AG04450 (cell line): Measurements from ENCODE around the gene AARS1. TPM values are rescaled to one million over a fixed set of nuclear protein-coding genes. Genes with fewer than 3 reads are reported as not detected.

ENCODE experiments used
- CTCF ChIA-PET: fragments of 300-600, 350-600 bp; formaldehyde crosslinking; extraction: SDS; loops from one replicate; lab custom pipeline; 2022; ENCODE audit warnings: antibody characterized with exemption, inconsistent platforms; lab: Charles Lee
- POLR2A ChIA-PET: fragments of 350-600 bp; formaldehyde crosslinking; extraction: SDS; loops from one replicate; lab custom pipeline; 2021; ENCODE audit warnings: antibody characterized with exemption, inconsistent platforms; lab: Yijun Ruan, JAX
- DNase-seq: peaks from one replicate; pipeline ENCODE4 v3.0.0-alpha.2; 2011; ENCODE audit warnings: low read depth, low spot score
- H3K27ac ChIP-seq: one replicate; pipeline ENCODE4 v1.5.1; 2012; ENCODE audit warnings: low read depth, low read length, control low read depth
- H3K27me3 ChIP-seq: one replicate; pipeline ENCODE4 v1.6.0; 2012; ENCODE audit warnings: low read length; ENCODE audit not compliant: control insufficient read depth, insufficient read depth
- H3K4me3 ChIP-seq: 2 replicates; pipeline ENCODE4 v1.5.1; 2011; ENCODE audit warnings: mild to moderate bottlenecking, low read depth, low read length, control low read depth
- H3K9me3 ChIP-seq: 2 replicates; pipeline ENCODE4 v1.5.1; 2012; ENCODE audit warnings: low read length; ENCODE audit not compliant: control insufficient read depth, insufficient read depth
- CTCF ChIP-seq: IDR thresholded peaks from 2 replicates; pipeline ENCODE4 v1.5.1; 2011; ENCODE audit warnings: low read depth, low read length, control low read depth, inconsistent platforms
- polyA plus RNA-seq: library from polyadenylated mRNA; depleted of rRNA; stranded (reverse); fragments of >200 nt; gene quantifications from 2 replicates; pipeline ENCODE4 v1.2.3, GENCODE V29; 2011

AARS1 gene
- polyA plus RNA-seq, 1 experiment: 221 TPM

GRCh38 chr16:70258946-70259345 lies 30.4 kb downstream of the AARS1 start:
- POLR2A ChIA-PET: no interaction called here
- no peak for TF ChIP-seq CTCF

GRCh38 chr16:70258065-70258464 lies 31.2 kb downstream of the AARS1 start:
- no peaks in the 10 kb centered on the region for H3K27me3 ChIP-seq
- no peak overlapping the region for H3K27ac ChIP-seq
- no peak for DNase-seq
- ChIA-PET POLR2A (no interaction called here), CTCF (interaction anchor here (0.8 kb wide), 1 partner anchor 27 kb away, joined by 5 read pairs; no protein-coding TSS in a partner anchor)
- no peak for TF ChIP-seq CTCF
- H3K9me3 ChIP-seq: no peaks in the 10 kb centered on the region
- no peak overlapping the region for H3K4me3 ChIP-seq

More at GRCh38 chr16:70258946-70259345, 30.4 kb downstream of the AARS1 start:
- Histone ChIP-seq H3K27me3 (no peaks in the 10 kb centered on the region), H3K9me3 (no peaks in the 10 kb centered on the region), H3K27ac (peak overlapping the region; percentile 21), H3K4me3 (no peak overlapping the region)
- no peak for DNase-seq
- CTCF ChIA-PET: interaction anchor here (0.8 kb wide), 1 partner anchor 26 kb away, joined by 5 read pairs; no protein-coding TSS in a partner anchor

GRCh38 chr16:70257391-70257790 lies 31.9 kb downstream of the AARS1 start:
- POLR2A ChIA-PET: interaction anchor here (0.6 kb wide), 1 partner anchor 39 kb away, joined by 7 read pairs; no protein-coding TSS in a partner anchor
- Histone ChIP-seq H3K27me3 (no peaks in the 10 kb centered on the region), H3K27ac (no peak overlapping the region), H3K9me3 (no peaks in the 10 kb centered on the region; the same call in 1 of the 2 replicates), H3K4me3 (no peak overlapping the region)
- no peak for DNase-seq
- CTCF ChIA-PET: no interaction called here
- TF ChIP-seq CTCF: no peak

- no peak overlapping the region for H3K4me3 ChIP-seq
- no peak overlapping the region for H3K27ac ChIP-seq
- CTCF ChIA-PET: interaction anchor here (0.7 to 5.1 kb wide), 3 partner anchors 12 to 46 kb away, joined by 4 to 46 read pairs (median 5); no protein-coding TSS in a partner anchor
- no peak for TF ChIP-seq CTCF
- no peaks in the 10 kb centered on the region for H3K27me3 ChIP-seq
- DNase-seq: no peak
- POLR2A ChIA-PET: no interaction called here
- no peaks in the 10 kb centered on the region; the same call in 1 of the 2 replicates for H3K9me3 ChIP-seq
These were observed 33.7 kb downstream of the AARS1 start for GRCh38 chr16:70255574-70255973.

- no peak overlapping the region for H3K4me3 ChIP-seq
- no peaks in the 10 kb centered on the region for H3K27me3 ChIP-seq
- ChIA-PET POLR2A (no interaction called here), CTCF (interaction anchor here (0.7 to 5.1 kb wide), 3 partner anchors 12 to 47 kb away, joined by 4 to 46 read pairs (median 5); no protein-coding TSS in a partner anchor)
- no peak for DNase-seq
- no peak for TF ChIP-seq CTCF
- H3K9me3 ChIP-seq: no peaks in the 10 kb centered on the region; the same call in 1 of the 2 replicates
- no peak overlapping the region for H3K27ac ChIP-seq
These were observed 34.4 kb downstream of the AARS1 start for GRCh38 chr16:70254965-70255286.
